ENCODE results near the gene RPL15.
A peak's percentile ranks its signal among the peaks of the same experiment; 100 is the strongest.

RPL15 gene

DNA sequence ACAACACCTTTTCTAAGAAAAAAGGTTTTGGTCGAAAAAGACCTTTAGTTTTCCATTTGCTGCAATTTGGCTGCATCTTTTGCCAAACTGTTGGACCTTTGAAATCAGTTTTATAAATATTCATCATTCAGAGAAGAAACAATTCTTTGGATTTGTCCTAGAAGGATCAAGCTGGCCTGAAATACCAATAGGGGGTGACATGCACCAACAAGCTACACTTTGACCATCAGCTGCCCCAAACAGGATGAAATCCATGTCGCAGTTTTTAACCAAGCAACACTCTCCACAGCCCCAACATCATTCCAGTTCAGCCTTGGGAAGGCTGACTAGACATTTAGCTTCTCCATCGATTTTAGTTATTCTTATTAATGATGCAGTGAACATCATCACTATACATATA is 9.8 kb downstream of the RPL15 start:
- no peak for DNase-seq (ENCODE audit: low read depth in 1 of 2, low spot score in 1 of 2)

DNA sequence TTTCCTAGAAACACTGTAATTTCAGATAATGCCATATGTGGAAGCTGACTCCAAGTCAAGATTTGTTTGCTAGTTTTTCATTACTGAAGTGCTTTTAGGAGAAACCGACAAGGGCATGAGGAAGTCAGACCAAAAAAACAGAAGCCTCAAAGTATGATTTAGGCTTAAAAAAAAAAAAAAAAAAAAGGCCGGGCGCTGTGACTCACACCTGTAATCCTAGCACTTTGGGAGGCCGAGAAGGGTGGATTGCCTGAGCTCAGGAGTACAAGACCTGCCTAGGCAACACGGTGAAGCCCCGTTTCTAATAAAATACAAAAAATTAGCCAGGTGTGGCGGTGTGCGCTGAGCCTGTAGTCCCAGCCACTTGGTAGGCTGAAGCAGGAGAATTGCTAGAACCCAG is 11.6 kb downstream of the RPL15 start:
- DNase-seq (ENCODE audit: low read depth in 1 of 2, low spot score in 1 of 2): no peak

DNA sequence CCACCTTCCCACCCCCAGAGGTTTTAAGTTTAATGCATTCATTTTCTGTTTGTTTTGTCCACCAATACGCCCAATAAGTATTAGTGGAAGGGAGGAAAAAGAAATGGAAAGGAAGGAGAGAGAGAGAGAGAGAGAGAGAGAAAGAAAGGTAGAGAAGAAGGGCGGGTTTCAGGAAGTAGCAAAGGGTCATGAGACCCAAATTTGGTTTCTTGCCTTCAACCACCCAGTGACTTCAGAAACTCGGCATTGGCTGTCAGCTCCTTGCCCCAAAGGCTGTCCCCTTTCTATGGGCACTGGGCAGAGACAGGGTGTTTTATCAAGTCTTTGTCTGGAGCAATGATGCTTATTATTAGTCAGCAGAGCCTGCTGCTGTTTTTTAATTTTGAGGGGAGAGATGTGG is 14.7 kb downstream of the RPL15 start:
- no peak for DNase-seq (ENCODE audit: low read depth in 1 of 2, low spot score in 1 of 2)

DNA sequence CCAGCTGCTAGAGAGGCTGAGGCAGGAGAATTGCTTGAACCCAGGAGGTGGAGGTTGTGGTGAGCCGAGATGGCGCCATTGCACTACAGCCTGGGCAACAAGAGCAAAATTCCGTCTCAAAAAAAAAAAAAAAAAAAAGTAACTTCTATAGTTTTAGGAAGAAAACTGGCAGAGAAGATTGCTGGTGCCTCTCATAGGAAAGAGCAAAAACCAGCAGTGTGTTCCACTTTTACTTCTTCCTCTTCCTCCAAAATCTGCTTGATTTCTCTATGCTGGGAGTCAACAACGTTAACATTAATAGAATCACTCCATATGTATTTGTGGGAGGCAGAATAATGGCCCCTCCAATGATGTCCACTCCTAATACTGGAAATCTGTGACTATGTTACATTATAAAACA is 15.6 kb downstream of the RPL15 start:
- no peak for DNase-seq (ENCODE audit: low read depth in 1 of 2, low spot score in 1 of 2)

DNA sequence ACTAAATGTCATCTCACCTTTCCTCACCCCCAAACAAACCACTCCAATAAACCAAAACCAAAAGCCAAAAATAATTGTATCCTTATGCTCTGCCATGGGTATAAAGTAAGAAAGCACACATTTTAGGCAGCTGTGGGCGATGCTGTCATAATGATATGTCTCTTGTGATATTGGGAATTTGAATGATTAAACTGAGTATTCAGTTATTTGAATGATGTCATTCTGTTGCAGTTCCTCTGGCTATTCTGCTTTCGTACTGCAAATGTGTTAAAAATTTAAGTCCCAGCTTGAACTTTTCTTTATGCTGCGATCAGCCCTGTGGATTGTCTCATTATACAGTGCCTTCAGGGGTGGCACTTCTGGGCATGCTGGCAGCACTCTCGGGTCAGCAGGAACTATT is 17.3 kb downstream of the RPL15 start:
- DNase-seq (ENCODE audit: low read depth in 1 of 2, low spot score in 1 of 2): no peak

DNA sequence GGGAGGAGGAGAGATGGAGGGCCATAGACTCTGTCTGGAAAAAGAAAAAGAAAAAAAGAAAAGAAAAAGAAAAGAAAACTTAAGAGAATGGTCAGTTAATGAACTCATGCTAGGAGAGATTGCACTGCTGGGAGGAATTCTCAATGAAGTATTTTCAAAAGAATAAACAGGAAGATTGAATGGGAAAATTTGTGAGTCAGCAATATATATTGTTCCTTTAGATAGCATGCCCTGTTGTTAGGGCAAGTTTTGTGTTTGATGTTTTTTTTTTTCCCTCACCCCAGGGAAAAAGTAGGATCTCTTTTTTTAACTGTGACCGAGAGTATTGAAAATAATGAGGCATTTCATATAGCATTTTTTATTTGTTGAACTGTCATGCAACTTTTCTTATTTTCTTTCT is 20.4 kb downstream of the RPL15 start:
- no peak for DNase-seq (ENCODE audit: low read depth in 1 of 2, low spot score in 1 of 2)

DNA sequence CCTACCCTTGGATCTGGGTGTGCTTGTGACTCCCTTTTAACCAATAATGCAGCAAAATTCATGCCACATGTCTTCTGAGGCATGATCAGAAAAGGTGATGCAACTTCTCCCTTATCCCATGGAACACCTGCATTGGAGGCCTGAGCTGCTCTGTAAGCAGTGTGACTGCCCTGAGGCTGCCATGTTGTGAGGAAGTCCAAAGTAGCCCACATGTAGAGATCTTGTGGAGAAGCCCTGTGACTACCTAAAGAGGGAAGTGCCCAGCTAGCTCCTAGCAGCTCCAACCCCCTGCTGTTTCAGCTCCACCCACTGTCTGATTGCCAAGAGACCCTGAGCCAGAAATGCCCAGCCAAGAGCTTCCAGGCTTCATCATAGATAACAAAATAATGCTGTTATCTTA is 21.8 kb downstream of the RPL15 start:
- no peak for DNase-seq (ENCODE audit: low read depth in 1 of 2, low spot score in 1 of 2)

DNA sequence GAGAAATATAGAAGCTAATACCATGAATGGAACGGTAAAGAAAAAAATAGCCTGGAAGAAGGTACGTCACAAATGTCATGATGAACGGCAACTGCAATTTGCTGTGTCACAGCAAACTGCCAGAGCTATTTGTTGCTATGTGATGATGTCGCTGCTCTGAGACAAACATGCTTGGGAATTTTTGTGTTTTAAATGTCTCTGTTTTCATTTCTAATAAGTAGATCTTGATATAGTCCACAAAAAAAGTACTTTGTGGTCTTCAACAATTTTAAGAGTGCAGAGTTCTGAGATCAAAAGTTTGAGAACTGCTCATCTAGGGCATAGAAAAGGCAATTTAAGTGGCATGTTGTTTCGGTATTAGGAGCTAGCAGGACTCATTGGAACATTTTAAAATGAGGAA is 23.8 kb downstream of the RPL15 start:
- no peak for DNase-seq (ENCODE audit: low read depth in 1 of 2, low spot score in 1 of 2)

DNA sequence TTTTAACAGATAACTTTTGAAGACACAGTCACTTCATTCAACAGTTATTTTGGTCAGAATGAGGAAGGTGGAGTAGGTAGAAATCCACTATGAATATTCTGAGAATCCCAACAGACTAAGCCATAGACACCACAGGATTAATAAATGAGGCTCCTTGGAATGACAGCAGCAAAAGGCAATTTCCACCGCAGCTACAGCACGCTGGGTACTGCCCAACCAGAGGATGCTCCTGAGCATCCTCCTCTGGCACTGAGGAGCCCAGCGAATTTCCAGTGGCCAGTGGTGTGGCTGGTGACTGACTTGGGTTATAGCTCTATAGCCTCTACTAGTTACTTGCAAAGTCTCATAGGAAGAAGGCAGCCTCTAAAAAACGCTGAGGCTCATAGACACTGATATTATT is 24.5 kb downstream of the RPL15 start:
- DNase-seq (ENCODE audit: low read depth in 1 of 2, low spot score in 1 of 2): no peak

DNA sequence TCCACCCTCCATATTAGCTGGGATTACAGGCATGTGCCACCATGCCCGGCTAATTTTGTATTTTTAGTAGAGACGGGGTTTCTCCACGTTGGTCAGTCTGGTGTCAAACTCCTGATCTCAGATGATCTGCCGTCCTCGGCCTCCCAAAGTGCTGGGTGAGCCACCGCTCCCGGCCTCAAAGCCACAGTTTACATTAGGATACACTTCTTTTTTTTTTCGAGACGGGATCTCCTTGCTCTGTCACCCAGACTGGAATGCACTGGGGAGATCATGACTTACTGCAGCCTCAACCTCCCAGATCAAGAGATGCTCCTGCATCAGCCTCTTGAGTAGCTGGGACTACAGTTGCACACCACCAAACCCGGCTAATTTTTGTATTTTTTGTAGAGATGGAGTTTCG is 25.6 kb downstream of the RPL15 start:
- DNase-seq (ENCODE audit: low read depth in 1 of 2, low spot score in 1 of 2): no peak

DNA sequence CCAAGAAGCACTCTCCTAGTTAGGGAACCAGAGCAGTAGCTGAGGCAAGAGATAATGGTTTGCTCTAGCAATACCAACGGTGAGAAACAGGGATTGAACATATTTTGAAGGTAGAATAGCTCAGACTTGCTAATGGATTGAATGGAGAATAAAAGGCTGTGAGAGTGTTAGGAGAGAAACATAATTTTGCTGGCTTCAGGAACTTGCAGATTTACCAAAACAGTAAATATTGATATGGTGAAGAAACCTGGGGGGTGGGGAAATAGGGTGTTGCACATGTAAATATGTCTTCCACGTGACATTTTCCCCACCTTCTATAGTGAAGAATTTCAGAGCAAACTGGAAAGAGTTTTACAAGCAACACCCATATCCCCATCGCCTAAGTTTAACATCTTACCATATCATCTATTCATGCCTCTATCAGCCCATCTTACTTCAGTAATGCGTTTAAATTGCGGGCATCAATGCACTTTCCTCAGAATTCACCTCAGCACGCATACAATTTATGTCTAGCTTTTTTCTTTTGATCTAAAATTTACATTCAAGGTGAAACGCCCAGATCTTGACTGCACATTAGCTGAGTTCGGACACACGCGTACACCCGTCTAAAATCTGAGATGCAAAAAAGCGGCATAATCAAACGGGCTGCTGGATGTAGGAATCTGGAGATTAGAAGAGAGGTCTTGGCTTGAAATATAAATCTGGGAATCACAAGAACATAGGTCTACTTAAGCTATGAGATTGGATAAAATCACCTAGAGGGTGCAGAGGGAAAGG is 27.3 kb downstream of the RPL15 start:
- DNase-seq (ENCODE audit: low read depth in 1 of 2, low spot score in 1 of 2): no peak

DNA sequence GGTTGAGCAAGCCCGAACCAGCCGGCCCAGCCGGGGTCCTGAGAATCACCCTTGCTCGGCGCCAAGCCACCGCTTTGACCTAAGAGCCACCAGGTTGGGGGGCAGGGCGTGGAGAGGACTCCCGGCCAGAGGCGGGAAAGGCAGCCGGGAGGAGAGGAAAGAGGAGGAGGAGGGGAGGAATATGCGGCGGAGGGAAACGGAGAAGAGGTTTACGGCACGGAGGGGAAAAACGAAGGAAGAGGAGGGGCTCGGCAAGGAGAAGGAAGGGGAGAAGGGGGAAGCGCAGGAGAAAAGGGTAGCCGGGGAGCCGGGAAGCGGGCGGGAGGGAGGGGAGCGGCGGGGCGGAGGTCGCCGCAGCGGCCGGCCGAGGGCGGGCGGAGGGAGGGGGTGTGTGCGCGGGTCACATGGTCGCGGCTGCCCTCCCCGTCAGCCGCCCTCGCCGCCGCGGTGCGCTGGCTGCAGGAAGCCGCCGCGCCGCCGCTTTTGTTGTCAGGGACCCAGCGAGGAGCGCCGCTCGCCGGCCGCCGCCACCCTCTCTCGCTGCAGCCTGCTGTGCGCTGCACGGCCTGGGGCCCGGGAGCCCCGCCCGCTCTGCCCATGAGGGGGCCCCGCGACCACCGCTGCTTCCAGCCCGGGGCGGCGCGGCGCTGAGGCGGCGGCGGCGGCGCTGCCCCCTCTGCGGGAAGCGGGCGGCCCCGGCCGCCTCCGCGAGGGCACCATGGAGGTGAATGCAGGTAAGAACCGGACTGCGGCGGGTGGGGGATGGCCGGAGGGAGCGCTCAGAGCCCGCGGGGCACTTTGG is 28.1 kb downstream of the RPL15 start, which contains the start of gene NR1D2:
Gene NR1D2 (plus strand): TSS at position 426 of the 802 bp plus-strand sequence. CDS start 293 bp downstream, at position 719.
- peak; percentile 61 to 63 for DNase-seq (ENCODE audit: low read depth in 1 of 2, low spot score in 1 of 2)

DNA sequence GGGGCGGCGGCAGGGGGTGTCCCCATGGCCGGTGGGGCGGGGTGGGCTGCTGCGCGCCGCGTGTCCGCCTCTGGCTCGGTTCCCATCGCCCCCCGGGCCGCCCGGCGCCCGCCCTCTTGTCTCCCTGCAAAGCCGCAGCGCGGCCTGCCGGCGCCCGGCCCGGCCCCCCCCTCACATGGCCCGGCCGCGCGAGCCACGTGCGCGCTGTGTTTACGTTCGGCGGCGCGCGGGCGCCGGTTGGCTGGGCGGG is 28.7 kb downstream of the RPL15 start:
- DNase-seq (ENCODE audit: low read depth in 1 of 2, low spot score in 1 of 2): no peak

DNA sequence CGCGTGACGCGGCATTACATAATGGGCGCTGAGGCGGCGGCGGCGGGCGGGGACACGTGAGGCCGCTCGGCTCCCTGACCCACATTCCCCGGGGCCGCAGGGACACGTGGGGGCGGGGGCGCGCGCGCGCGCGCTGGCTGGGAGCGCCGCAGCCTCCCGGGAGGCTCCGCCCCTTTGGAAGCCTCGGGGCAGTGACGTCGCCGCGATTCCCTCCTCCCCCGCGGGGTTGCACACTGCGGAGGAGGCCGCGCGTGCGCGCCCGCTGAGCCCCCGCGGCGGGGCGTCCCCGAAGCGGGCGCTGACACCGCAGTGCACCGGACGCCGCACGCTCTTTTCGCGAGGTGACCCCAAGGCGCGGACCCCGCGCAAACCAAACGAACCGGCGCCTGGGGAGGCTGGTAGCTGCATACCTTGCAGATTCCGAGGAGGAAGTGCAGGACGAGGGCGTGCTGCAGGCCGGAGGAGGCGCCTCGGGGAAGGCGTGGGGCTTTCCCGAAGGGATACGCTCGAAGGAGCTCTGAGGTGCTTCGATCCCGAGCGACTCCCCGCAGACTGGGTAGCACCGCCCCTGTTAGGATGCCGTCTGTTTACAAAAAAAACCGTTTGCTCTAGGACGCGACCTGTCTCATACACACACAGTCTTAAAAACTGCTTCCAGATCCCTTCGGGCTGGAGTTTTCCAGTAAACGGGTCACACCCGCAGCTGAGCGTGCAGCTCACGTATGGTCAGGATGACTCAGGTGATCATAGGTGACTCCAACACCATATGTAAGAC is 29.2 kb downstream of the RPL15 start:
- peak; percentile 97 for DNase-seq (ENCODE audit: low read depth in 1 of 2, low spot score in 1 of 2)

DNA sequence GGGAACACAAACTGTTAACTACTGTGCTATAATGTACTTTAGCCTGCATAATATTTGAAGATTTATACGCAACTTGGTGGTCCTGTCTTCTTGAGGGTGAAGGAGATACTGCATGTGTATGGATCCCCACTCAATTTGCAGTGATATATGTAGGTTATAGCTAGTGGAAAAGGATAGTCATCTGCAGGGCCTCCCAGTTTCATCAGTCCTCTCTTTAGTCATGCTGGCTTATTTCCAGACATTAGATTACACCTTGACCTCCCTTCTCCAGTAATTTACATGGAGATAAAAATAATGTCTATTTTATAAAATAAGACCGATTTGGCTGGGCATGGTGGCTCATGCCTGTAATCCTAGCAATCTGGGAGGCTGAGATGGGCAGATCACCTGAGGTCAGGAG is 31.8 kb downstream of the RPL15 start:
- no peak for DNase-seq (ENCODE audit: low read depth in 1 of 2, low spot score in 1 of 2)

DNA sequence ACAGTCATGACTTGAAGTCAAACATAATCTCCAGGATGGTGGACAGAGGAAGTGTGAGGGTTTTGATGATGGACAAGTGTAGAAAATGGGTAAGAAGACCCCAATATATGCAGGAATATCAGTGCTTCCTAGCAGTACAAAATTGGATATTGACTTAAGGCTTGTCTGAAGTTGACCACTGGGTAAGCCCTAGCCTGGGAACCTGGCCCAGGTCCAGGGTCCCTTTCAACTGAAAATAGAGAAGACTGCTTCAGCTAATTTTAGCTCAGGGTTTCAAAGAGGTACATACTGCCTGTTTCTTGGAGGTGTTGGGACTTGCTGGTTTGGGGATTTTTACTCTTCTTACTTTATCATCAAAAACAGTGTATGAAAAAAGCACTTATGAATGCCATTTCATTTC is 32.9 kb downstream of the RPL15 start:
- DNase-seq (ENCODE audit: low read depth in 1 of 2, low spot score in 1 of 2): no peak

DNA sequence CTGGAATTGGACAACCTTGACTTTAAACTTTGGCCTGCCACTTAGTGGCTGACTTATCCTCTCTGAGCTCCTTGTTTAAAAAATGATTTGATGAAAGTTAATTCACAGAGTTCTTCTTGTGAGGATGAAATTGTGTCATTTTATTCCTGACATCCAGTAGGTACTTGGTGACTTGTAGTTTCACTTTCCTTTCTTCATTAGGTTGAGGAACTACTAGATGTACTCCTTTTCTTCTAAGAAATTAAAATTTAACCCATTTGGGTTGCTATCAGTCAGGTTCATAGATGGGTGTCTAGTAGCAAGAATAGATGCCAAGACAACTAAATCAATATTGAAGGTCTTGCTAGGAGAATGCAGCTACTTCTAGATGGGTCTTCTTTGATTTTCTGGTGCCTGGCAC is 33.4 kb downstream of the RPL15 start:
- no peak for DNase-seq (ENCODE audit: low read depth in 1 of 2, low spot score in 1 of 2)

DNA sequence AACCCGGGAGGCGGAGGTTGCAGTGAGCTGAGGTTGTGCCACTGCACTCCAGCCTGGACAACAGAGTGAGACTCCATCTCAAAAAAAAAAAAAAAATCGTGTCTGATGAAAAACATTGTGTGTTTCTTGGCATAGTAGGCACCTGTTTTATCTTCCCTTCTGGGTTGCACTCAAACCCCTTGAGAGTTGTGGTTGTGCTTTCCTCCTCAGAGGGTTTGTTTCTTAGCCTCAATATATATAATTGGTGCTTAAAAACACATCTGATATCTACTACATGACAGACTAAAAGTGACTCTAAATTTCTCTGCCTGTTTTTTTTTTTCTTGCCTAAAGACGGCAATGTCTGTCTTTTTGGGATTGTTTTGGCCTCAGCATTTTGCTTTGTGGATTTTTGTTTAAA is 35.7 kb downstream of the RPL15 start:
- DNase-seq (ENCODE audit: low read depth in 1 of 2, low spot score in 1 of 2): no peak

DNA sequence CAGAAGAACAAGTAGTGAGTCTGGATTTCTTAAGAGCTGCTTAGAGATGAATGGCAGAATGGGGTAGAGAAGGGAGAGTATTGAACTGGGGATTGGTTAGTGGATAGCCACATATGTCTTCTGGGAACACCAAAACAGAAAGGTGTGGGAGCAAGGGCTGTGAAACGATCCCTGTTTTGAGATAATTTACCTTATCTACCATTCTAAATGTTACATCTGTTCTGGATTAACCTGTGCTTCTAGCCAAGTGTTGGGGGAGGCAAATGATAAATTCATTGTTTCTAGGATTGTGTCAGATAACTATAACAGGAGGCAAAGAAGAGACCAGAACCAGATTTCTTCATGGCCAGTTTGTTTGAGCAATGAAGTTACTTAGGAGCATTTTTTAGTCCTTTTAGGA is 36.6 kb downstream of the RPL15 start:
- DNase-seq (ENCODE audit: low read depth in 1 of 2, low spot score in 1 of 2): no peak

DNA sequence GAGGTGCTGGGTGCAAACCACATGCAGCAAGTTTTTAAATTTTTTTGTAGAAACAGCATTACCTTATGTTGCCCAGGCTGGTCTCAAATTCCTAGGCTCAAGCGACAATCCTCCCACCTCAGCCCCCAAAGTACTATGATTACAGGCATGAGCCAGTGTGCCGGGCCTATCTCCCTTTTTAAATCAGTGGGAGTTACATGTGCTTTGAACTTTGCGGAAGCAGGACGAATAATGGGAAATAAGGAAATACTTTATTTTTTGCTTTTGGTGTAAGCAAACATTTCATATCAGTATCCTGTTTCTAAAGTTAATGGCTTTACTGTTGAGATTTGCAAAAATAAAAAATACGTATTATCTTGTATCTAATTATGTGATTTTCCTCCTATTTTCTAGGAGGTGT is 37.2 kb downstream of the RPL15 start:
- no peak for DNase-seq (ENCODE audit: low read depth in 1 of 2, low spot score in 1 of 2)

DNA sequence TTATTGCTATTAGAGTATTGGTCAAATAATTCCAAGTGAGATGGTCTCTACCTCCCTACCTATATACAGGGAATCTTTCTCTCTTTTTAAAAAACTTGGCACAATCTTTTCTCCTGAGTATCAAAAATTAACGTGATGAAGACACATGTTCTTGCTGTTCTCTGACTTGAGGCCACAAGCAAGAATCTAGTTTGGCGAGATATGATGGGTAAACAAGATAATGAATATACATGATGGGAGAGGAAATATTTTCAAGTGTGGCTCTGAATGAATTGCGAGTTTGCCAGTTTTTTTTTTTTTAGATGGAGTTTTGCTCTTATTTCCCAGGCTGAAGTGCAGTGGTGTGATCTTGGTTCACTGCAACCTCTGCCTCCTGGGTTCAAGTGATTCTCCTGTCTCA is 39.8 kb downstream of the RPL15 start:
- DNase-seq (ENCODE audit: low read depth in 1 of 2, low spot score in 1 of 2): no peak

Data from stimulated activated CD4-positive, alpha-beta T cell treated with anti-CD3 and anti-CD28 coated beads, Interleukin-15, amount 100 ng/mL, for 1 hour (primary cell).